IMR-90 (cell line): Measurements from ENCODE around the gene CST4.
"Not testable (repeated sequence)": the region's sequence is repeated elsewhere in the genome, so short reads cannot be mapped to it uniquely, and the experiment has no call there.

ENCODE experiments used
- MAFK ChIP-seq: IDR thresholded peaks from 2 replicates; pipeline ENCODE4 v1.6.1; 2012; ENCODE audit warnings: low read depth, low read length, improper control_type of control experiment
- MXI1 ChIP-seq: IDR thresholded peaks from 2 replicates; pipeline ENCODE4 v1.6.1; 2012; ENCODE audit warnings: low read depth, mild to moderate bottlenecking, low read length, moderate library complexity, borderline replicate concordance
- POLR2A ChIP-seq: IDR thresholded peaks from 2 replicates; pipeline ENCODE4 v1.6.1; 2012; ENCODE audit warnings: mild to moderate bottlenecking, low read depth, low read length
- USF2 ChIP-seq: fragments of 150-350 bp; IDR thresholded peaks from 2 replicates; pipeline ENCODE4 v1.6.1; 2017; ENCODE audit warnings: mild to moderate bottlenecking, antibody characterized with exemption, low read length, low read depth
- TF ChIP-seq, protein P1 (sequence below): conservative IDR thresholded peaks from 2 replicates; pipeline ENCODE4 v1.5.1; 2012; ENCODE audit warnings: mild to moderate bottlenecking, low read depth, low read length, improper control_type of control experiment
- TF ChIP-seq, protein P2 (sequence below): fragments of 150-350 bp; IDR thresholded peaks from 2 replicates; pipeline ENCODE4 v1.6.1; 2016; ENCODE audit warnings: low read depth, mild to moderate bottlenecking, low read length, moderate library complexity, borderline replicate concordance

GRCh38 chr20:23659610-23659988, 29.2 kb downstream of the CST4 start:
- TF ChIP-seq, protein P1, sequence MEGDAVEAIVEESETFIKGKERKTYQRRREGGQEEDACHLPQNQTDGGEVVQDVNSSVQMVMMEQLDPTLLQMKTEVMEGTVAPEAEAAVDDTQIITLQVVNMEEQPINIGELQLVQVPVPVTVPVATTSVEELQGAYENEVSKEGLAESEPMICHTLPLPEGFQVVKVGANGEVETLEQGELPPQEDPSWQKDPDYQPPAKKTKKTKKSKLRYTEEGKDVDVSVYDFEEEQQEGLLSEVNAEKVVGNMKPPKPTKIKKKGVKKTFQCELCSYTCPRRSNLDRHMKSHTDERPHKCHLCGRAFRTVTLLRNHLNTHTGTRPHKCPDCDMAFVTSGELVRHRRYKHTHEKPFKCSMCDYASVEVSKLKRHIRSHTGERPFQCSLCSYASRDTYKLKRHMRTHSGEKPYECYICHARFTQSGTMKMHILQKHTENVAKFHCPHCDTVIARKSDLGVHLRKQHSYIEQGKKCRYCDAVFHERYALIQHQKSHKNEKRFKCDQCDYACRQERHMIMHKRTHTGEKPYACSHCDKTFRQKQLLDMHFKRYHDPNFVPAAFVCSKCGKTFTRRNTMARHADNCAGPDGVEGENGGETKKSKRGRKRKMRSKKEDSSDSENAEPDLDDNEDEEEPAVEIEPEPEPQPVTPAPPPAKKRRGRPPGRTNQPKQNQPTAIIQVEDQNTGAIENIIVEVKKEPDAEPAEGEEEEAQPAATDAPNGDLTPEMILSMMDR: not testable (repeated sequence)
- TF ChIP-seq MAFK, USF2, POLR2A, MXI1: not testable (repeated sequence)
- TF ChIP-seq, protein P2, sequence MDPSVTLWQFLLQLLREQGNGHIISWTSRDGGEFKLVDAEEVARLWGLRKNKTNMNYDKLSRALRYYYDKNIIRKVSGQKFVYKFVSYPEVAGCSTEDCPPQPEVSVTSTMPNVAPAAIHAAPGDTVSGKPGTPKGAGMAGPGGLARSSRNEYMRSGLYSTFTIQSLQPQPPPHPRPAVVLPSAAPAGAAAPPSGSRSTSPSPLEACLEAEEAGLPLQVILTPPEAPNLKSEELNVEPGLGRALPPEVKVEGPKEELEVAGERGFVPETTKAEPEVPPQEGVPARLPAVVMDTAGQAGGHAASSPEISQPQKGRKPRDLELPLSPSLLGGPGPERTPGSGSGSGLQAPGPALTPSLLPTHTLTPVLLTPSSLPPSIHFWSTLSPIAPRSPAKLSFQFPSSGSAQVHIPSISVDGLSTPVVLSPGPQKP: not testable (repeated sequence)
